GM18951 (cell line): ENCODE measurements around the gene CCDC69.
"Not testable (repeated sequence)": the region's sequence is repeated elsewhere in the genome, so short reads cannot be mapped to it uniquely, and the experiment has no call there.

Source experiments
- POLR2A ChIP-seq: IDR thresholded peaks from 4 replicates; pipeline ENCODE4 v1.6.1; 2011; ENCODE audit warnings: mild to moderate bottlenecking; ENCODE audit not compliant: insufficient read length, insufficient read depth; ENCODE audit errors: extremely low read depth
- in situ Hi-C: fragments of 300-500 bp; cut with MboI; formaldehyde crosslinking; loops from one replicate; pipeline ENCODE4 v1.12.0; 2022; ENCODE audit warnings: low sequenced_read_pairs, mixed read lengths, inconsistent platforms; ENCODE audit not compliant: unreplicated experiment

Gene CCDC69

GRCh38 chr5:151205411-151205810 lies 18.5 kb downstream of the CCDC69 start:
- in situ Hi-C loops, result no loop called here
- TF ChIP-seq POLR2A, result no peak

DNA sequence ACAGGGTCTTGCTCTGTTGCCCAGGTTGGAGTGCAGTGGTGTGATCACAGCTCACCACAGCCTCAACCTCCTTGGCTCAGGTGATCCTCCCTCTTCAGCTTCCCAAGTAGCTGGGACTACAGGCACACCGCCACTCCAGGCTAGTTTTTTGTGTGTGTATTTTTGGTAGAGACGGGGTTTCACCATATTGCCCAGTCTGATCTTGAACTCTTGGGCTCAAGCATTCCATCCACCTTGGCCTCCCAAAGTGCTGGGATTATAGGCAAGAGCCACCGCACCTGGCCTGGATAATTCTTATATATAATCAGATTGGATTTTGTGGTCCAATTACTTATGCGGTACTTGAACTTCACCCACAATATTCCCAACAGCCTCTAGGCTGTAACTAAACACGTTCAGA lies 19.8 kb downstream of the CCDC69 start:
- no peak for TF ChIP-seq POLR2A
- in situ Hi-C loops, result no loop called here

- in situ Hi-C loops, result no loop called here
- no peak for TF ChIP-seq POLR2A
These were observed 21.3 kb downstream of the CCDC69 start for GRCh38 chr5:151202381-151203139.

DNA sequence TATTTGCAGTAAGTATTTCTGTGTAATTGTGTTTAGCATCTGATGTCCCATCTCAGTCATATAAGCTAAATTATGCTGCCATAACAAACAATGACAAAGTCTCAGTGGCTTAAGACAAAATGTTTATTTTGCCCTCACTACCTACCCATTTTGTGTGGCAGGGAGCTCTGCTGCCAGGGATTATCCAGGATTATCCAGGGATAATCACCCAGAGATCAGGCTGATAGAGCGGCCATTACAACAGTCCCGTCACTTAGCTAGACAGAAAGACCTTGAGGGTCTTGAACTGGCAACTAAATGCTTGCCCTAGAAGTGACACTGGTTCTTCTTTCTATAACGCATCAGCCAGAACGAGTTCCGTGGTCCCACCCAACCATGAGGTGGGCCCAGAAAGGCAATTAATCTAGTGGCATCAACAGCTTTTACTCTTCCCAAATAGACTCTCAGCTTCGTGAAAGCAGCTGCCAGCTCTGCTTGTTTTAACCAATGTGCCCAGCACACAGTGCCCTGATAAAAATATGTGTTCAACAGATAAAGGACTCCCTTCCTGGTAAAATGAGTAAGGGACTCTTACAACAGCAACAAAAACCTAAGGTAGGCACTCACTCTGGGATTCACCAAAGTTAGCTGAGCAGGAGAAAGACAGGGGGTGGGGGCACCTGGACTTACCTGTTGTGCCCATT lies 22.8 kb downstream of the CCDC69 start:
- no peak for TF ChIP-seq POLR2A
- in situ Hi-C loops, result no loop called here

DNA sequence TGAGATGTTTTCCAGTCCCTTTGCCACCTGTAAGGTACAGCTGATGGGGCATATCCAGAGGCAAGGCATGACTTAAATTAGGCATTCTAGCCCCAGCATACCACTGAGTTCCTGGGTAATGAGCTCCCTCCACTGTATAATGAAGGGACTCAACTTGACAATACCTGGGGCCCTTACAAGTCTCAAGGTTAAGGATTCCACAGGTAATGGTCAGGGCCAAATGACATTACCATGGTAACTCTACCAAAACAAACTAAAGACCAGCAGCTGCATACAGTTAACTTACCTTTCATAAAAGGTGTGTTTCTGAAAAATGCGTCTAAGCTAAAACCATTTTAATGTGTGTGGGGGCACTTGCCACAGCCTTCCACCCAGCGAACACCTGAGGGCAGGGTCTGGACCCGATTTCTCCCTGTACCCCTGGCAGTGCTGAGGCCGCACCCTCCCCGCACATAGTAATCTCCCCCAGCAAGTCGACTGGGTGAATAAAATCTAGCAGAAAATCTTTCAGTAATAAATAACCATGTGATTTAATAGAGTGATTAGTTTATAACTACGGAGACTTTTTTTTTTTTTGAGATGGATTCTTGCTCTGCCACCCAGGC lies 24.2 kb downstream of the CCDC69 start:
- no peak for TF ChIP-seq POLR2A
- in situ Hi-C loops, result no loop called here

- TF ChIP-seq POLR2A, result no peak
- in situ Hi-C loops, result no loop called here
These were observed 25.0 kb downstream of the CCDC69 start for GRCh38 chr5:151198861-151199260.

- in situ Hi-C loops, result not testable (repeated sequence)
These were observed 26.6 kb downstream of the CCDC69 start for GRCh38 chr5:151197291-151197600.

DNA sequence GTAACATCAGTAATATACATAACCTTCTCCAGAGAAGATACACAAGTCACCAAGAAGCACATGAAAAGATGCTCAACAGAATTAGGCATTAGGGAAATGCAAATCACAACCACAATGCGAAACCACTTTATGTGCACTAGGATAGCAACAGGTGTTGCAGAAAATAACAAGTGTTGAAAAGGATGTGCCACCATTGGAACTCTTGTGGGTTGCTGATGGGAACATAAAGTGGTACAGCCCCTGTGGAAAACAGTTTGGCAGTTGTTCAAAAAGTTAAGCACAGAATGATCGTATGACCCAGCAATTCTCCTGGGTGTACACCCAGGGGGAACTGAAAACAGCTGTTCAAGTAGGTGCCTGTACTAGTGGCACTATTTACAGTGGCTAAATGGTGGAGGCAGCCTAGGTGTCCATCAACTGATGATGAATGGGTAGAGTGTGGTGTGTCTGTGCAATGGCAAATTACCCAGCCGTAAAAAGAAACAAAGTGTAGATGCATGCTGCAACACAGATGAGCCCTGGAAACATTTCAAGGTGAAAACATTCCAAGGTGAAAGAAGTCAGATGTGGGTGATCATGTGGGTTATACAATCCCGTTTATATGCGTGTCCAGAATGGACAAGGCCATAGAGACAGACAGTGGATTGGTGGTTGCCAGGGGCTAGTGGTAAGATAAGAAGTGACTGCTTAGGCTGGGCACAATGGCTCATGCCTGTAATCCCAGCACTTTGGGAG lies 27.2 kb downstream of the CCDC69 start:
- in situ Hi-C loops, result no loop called here
- TF ChIP-seq POLR2A, result no peak

DNA sequence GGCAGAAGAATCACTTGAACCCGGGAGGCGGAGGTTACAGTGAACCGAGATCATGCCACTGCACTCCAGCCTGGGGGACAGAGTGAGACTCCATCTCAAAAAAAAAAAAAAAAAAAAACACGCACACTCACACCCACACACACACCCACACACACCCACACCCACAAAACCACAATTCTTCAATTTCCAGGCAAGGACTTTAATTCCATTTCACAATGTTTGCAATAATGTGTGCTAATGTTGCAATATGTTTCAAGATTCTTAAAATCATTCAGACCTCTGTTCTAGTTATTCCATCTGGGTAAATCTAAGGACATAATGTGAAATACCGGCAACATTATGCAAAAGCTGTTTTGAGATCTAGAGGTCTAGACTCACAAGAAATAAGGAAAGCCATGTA lies 28.3 kb downstream of the CCDC69 start:
- in situ Hi-C loops, result no loop called here
- no peak for TF ChIP-seq POLR2A

- TF ChIP-seq POLR2A, result no peak
- in situ Hi-C loops, result no loop called here
These were observed 31.3 kb downstream of the CCDC69 start for GRCh38 chr5:151192626-151193025.

DNA sequence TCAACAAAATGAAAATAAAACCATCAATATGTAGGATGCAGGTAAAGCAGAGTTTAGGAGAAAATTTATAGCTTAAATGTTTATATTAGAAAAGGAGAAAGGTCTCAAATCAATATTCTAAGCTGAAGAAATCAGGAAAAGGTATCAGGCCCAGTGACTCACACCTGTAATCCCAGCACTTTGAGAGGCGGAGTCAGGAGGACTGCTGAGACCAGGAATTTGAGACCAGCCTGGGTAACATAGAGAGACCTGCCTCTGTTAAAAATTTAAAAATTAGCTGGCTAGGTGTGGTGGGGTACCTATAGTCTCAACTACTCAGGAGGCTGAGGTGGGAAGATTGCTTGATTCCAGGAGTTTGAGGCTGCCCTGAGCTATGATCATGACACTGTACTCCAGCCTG lies 32.2 kb downstream of the CCDC69 start:
- no peak for TF ChIP-seq POLR2A

GRCh38 chr5:151189151-151189550 lies 34.7 kb downstream of the CCDC69 start:
- TF ChIP-seq POLR2A, result no peak
- in situ Hi-C loops, result no loop called here

More for the DNA sequence above, 32.2 kb downstream of the CCDC69 start:
- in situ Hi-C loops, result no loop called here

DNA sequence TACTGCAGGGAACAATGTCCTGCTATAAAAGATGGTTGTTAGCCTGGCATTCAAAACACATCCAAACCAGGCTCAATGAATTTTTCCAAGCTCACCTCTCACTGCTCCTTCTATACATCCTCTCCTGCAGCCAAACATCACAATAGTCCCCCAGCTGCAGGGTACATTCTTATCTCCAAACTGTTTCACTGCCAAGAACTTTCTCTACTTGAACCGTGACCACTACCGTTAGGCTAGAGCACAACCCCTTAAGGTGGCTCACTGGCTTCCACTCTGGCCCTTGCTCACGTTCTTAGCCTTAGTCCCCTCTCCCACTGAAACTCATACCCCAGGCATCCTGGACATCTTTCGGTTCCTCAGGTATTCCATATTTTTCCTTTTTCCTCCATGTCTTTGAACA lies 37.4 kb downstream of the CCDC69 start:
- no peak for TF ChIP-seq POLR2A
- in situ Hi-C loops, result no loop called here
